GM12878 (cell line): ENCODE measurements around the gene HNRNPM.

Source experiments
- ESRRA ChIP-seq: IDR thresholded peaks from 2 replicates; pipeline ENCODE4 v1.6.1; 2012; ENCODE audit warnings: mild to moderate bottlenecking, low read length, improper control_type of control experiment
- SREBF1 ChIP-seq: IDR thresholded peaks from 2 replicates; pipeline ENCODE4 v1.6.1; 2012; ENCODE audit warnings: mild to moderate bottlenecking, low read length

- TF ChIP-seq SREBF1 (no peak), ESRRA (no peak)
These were observed 48.6 kb upstream of the HNRNPM start for GRCh38 chr19:8396185-8396562.
